GM19438 (cell line): ENCODE results near the gene CA4.

Source experiments
- ATAC-seq: cut with Tn5 transposase; IDR thresholded peaks from one replicate; pipeline ENCODE4 v1.9.1; 2021; ENCODE audit warnings: low read depth; ENCODE audit not compliant: unreplicated experiment

The CA4 gene

DNA sequence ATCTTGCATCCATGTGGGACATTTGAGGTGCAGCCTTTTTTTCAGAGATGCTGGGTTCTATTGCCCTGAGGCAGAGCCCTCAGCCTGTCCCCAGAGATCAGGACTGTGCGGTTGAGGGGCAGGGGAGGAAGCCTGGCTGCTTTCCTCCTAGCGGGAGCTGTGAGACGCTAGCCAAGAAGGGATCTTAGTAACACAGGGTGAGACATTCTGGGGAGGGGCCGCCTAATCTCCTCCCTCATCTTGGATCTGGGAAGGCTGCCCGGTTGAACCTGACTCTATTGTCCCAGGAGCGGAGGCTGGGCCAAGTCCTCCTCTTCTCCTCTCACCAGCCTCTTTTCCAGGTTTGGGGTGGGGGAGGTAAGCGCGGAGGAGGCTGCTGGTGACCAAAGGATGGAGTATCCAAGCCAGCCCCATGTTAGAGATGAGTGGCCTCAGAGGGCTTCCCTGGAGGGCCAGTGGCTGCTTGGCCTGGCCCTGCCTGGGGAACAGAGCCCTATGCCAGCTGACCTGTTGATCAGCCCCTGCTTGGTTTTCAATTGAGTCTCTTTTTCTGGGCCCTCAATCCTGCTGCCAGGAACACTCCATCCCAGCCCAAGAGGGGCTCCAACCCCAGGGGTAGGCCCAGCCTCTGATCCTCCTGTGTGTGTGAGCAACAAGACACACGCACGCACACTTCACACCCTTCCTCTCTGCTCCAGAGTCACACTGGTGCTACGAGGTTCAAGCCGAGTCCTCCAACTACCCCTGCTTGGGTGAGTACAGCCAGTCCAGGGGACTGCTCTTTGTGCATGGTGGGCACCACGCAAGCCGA is 5.0 kb downstream of the CA4 start:
- ATAC-seq: no peak

- ATAC-seq: no peak
These were observed 5.6 kb downstream of the CA4 start for GRCh38 chr17:60155427-60155814.

GRCh38 chr17:60155815-60156214 is 6.0 kb downstream of the CA4 start:
- no peak for ATAC-seq

GRCh38 chr17:60156746-60157145 is 7.0 kb downstream of the CA4 start:
- ATAC-seq: no peak

DNA sequence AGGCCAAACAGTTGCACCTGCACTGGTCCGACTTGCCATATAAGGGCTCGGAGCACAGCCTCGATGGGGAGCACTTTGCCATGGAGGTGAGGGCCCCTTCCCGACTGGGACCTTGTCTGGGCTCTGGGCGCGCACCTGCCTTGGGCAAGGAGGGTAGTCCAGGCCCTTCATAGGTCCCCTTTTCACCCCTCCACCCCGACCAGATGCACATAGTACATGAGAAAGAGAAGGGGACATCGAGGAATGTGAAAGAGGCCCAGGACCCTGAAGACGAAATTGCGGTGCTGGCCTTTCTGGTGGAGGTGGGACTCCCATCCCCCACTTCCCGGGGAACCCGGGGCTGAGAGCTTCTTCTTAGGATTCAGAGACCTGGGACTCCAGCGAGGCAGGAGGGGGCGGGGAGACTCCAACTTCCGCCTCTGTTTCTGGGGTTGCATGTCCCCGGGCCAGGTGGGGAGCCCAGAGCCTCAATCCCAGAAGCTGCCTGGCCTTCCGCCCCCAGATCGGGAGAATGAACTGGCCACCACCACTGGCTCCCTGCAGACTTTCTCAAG is 7.8 kb downstream of the CA4 start:
- ATAC-seq: no peak

DNA sequence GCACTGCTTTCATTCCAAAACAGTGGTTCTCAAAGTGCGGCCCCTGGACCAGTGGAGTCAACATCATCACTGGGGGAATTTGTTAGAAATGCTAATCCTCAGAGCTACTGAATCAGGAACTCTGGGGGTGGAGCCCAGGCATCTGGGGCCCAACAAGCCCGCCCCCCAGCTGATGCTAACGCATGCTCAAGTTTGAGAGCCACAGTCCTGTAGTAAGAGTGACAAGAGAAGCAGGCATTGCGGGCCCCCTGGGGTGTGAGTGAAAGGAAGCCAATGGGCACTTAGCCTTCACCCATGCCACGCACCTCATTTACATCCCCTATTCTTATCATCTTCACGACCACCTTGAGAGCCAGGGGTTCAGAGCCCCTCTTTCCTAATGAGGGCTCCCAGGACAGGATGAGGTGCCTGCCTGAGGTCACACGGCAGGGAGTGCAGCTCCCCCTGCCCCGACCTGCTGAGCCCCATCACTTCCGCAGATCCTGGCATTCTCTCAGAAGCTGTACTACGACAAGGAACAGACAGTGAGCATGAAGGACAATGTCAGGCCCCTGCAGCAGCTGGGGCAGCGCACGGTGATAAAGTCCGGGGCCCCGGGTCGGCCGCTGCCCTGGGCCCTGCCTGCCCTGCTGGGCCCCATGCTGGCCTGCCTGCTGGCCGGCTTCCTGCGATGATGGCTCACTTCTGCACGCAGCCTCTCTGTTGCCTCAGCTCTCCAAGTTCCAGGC is 9.1 kb downstream of the CA4 start:
- ATAC-seq: no peak

GRCh38 chr17:60159479-60159866 is 9.7 kb downstream of the CA4 start:
- no peak for ATAC-seq

GRCh38 chr17:60160829-60161501 is 11.2 kb downstream of the CA4 start:
- no peak for ATAC-seq

DNA sequence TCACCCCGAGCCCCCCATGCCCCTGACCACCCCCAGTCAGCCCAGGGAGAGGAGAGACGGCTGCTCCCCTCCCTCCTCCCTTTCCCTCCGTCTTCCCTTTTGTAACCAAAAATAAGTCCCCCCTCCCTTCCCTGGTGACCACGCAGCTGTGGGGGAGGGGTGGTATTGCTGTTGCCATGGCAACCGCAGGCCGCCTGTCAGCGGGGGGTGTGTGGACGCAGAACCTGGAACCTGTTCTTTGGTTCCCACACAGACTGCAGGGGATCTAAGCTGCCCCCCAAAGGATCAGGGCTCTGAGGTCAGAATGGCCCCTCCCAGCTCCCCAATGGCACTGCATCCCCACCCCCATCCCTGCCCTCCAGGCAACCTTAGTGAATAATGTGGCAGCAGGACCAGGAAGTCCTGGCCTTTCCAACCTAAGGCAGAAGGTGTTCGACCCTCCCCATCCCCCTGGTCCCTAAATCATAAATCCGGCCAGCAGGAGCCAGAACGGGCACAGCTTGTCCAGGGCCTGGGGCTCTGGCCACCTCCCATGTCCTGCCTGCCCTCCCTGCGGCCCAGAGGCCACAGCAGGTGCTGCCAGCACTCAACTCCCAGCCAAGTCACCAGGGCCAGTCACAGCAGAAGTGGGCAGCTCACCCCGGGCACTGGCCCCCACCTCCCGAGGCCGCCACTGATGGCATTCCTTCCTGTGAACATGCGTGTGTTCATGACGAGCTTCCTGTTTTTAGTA is 12.0 kb downstream of the CA4 start:
- no peak for ATAC-seq

DNA sequence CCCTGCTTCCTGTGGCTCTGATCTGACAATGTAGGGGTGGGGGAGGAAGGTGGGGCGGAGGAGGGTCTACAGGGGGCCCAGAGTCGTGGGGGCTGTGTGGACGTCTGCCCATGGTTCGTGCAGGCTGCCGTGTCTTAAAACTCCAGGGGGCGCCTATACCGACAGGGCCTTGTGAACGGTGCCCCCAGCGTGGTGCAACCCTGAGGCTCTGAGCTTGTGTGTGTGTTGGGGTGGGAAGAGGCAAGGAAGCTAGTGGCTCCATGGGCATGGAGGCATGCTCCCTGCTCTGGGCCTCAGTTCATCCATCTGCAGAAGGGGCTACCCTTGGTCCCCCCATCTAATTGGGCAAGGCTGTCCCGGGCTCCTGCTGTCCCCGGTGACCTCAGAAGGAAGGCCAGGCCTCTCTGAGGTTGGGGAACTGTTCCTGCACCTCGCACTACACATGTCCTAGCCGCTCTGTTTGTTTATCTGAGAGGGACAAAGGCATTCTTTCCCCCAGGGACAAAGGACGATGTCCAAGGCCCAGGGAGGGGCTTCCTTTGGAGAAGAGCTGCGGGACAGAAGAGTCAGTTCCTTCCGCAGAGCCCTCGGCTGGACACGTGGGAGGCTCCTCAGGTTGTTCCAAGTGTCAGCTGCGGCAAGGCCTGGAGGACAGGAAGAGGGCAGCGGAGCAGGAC is 13.5 kb downstream of the CA4 start:
- no peak for ATAC-seq

DNA sequence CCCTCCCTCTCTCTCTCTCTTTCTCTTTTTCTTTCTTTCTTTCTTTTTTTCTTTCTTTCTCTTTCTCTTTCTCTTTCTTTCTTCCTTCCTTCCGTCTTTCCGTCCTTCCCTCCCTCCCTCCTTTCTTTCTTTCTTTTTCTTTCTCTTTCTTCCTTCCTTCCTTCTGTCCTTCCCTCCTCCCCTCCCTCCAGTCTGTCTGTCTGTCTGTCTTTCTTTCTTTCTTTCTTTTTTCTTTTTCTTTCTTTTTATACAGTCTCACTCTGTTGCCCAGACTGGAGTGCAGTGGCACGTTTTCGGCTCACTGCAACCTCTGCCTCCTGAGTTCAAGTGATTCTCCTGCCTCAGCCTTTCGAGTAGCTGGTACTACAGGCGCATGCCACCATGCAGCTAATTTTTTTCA is 14.4 kb downstream of the CA4 start:
- ATAC-seq: no peak

DNA sequence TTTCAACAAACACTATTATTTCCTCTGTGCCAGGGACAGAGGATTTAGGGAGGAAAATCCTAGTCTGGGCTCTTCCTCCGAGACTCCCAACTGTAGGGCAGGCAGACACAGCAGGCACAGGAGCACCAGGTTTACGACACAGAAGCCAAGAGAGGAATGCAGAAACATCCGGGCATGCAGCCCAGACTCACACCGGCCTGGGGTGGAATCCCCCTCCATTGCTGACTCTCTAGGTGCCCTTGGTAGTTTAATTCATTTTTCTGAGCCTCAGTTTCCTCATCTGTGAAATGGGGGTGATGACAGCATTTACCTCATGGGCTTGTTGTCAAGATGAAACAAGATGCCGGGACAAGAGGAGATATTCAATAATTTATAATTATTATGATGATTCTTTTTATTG is 14.9 kb downstream of the CA4 start:
- no peak for ATAC-seq

- ATAC-seq: no peak
These were observed 15.4 kb downstream of the CA4 start for GRCh38 chr17:60165223-60165622.

DNA sequence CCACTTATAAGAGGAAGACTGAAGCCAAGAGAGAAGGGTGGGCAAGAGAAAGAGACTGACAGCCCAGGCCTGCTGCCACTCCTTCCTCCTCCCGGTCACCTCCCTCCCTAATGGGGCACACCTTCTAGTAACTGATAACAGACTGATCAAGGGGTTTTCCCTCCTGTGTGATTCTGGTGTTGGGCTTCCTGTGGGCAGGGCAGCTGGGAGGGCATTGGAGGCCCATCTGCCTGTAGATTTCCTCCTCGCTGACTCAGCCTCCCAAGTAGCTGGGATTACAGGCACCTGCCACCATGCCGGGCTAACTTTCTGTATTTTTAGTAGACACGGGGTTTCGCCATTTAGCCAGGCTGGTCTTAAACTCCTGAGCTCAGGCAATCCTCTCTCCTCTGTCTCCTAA is 16.2 kb downstream of the CA4 start:
- ATAC-seq: no peak

DNA sequence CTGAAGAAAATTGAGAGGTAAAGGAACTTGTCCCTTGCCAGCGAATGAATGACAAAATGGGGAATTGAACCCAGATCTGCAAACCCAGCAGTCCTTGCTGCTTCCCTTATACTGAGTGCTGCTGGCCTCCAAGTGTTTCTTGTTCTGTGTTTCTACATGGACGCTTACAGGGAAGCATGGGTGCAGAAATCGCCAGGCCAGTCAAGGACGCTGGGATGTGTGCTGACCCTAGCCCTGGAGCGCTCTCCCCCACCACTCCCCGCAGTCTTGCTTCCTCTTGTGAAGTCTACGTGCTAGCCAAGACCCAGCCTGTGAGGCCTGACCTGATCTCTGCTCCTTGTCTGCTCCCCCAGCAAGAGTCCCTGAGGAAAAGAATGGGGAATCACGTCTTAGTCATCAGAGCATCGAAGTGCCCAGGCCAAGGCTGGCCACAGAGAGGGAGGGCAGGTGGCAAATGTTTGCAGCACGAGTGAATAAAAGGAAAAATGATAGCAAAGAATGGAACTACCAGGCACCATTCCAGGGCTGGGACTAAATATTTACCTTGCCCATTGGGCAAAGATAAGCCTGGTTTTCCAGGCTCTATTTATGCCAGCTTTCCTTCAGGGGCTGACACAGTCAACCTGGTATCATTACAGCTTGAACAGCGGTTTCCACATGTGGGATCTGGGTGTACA is 17.4 kb downstream of the CA4 start:
- no peak for ATAC-seq

DNA sequence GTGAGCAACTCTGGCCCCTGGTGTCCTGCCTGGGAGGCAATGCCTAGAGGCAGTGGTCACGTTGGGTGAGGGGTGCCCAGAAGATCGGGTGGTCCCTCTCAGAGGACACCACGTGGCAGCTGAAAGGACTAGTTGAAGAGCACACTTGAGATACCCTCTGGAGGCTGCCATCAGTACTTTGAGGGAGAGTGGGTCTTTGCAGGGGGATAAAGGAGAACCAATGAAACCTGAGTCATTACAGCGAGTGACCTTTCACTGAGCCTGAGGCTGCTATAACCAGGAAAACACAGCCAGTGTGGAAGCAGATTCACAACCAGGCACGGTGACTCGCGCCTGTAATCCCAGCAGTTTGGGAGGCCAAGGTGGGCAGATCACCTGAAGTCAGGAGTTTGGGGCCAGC is 18.9 kb downstream of the CA4 start:
- no peak for ATAC-seq

DNA sequence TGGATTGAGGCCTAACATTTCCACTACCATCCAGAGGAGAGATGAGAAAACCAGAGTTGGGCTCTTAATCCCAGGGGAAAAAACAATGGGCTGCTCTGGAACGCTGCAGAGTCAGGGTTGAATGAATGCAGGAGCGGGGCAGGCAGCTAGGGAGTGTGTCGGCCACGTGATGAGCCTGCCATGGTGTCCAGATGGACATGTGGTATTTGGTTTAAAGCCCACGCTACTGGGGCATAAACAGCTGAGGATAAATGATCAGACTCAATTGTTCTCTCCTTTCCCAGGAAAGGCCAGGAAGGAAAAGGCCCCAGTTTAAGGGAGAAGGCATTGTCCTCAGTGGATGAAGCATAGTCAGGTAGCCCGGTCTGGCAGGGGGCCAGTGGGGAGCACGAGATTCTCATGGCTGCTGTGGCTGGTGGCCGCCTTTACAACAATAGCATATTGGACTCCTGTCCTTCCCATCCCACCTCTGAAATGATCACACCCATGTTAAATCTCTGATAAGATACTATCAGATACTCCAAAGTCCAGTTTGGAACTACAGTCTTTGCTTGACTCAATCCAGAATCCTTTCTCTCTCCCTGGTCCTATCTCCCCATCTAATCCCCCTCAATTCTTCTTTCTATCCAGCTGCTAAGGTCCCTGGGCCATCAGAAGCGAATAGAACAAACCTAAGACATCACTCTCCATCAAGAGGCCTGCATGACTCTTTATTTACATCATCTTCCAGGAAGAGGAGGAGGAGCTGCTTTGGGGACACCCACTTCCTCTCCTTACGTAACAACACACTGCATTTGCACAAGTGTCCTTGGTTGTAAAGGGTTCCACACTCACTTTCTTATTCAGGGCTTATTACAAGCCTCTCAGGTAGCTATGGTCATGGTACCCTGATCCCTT is 20.4 kb downstream of the CA4 start:
- ATAC-seq: no peak
